PC-9 (cell line): ENCODE measurements around the gene OR51A2.

ENCODE experiments used
- EZH2 ChIP-seq: fragments of 200-600 bp; sonication (generic); IDR thresholded peaks from 2 replicates; pipeline ENCODE4 v1.8.0; 2017; ENCODE audit warnings: antibody characterized with exemption, low read depth
- TF ChIP-seq, protein P1 (sequence below): fragments of 200-600 bp; sonication (generic); conservative IDR thresholded peaks from 2 replicates; pipeline ENCODE4 v1.6.1; 2017; ENCODE audit warnings: mixed run types, antibody characterized with exemption, mild to moderate bottlenecking, moderate library complexity

DNA sequence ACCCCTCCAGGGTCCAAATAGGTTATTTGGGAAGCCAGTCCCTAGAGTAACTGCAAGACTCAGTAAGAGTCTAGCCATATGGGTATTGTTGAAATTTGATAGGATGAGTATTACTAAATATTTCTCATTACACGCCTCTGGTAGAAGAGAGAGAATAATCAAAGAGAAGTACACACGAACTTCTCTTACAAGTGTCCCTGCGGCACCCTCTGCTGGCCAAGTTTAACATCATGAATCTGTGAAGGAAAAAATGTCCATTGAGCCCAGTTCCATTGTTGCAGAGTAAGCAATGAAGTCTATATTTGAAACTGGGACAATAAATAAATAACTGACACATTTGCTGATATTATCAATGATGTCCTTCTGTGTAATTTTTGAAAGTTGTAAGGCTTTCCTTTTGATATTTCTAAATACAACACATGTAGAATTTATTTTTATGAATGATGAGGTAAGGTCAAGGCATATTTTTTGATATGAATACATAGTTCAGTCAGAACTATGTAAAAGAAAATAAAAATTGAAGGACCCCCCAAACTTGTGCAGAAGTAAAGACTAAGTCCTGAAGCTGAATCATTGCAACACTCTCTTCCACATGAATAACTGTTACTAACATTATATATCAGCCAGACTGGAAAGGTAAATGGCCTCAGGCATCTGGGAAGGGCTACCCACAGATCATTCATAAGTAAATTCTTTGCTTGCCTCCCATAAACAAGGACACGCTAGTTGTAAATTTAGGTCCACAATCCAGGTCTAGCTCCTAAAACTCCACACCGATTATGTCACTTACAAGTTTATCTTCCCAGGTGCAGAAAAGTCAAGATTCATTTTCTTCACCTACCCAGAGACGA lies 49.1 kb upstream of the OR51A2 start:
- TF ChIP-seq, protein P1, sequence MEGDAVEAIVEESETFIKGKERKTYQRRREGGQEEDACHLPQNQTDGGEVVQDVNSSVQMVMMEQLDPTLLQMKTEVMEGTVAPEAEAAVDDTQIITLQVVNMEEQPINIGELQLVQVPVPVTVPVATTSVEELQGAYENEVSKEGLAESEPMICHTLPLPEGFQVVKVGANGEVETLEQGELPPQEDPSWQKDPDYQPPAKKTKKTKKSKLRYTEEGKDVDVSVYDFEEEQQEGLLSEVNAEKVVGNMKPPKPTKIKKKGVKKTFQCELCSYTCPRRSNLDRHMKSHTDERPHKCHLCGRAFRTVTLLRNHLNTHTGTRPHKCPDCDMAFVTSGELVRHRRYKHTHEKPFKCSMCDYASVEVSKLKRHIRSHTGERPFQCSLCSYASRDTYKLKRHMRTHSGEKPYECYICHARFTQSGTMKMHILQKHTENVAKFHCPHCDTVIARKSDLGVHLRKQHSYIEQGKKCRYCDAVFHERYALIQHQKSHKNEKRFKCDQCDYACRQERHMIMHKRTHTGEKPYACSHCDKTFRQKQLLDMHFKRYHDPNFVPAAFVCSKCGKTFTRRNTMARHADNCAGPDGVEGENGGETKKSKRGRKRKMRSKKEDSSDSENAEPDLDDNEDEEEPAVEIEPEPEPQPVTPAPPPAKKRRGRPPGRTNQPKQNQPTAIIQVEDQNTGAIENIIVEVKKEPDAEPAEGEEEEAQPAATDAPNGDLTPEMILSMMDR, result peak; percentile 61
- no peak for TF ChIP-seq EZH2
